HG03108 (cell line): ENCODE data around the gene TP63.
A peak's percentile ranks its signal among the peaks of the same experiment; 100 is the strongest.

Source experiments
- ATAC-seq: cut with Tn5 transposase; IDR thresholded peaks from one replicate; pipeline ENCODE4 v1.9.1; 2021; ENCODE audit warnings: moderate library complexity; ENCODE audit not compliant: unreplicated experiment

TP63 gene

GRCh38 chr3:189842681-189843602 is 211.8 kb downstream of the TP63 start:
- no peak for ATAC-seq

GRCh38 chr3:189845069-189845468 is 213.9 kb downstream of the TP63 start:
- ATAC-seq: no peak

GRCh38 chr3:189848395-189849040 is 217.3 kb downstream of the TP63 start:
- ATAC-seq: no peak

GRCh38 chr3:189849262-189849661 is 218.1 kb downstream of the TP63 start:
- no peak for ATAC-seq

GRCh38 chr3:189851682-189852081 is 220.5 kb downstream of the TP63 start:
- ATAC-seq: no peak

GRCh38 chr3:189853906-189854305 is 222.7 kb downstream of the TP63 start:
- ATAC-seq: no peak

GRCh38 chr3:189860296-189860695 is 229.1 kb downstream of the TP63 start:
- ATAC-seq: no peak

- ATAC-seq: no peak
These were observed 231.3 kb downstream of the TP63 start for GRCh38 chr3:189862385-189862998.

- ATAC-seq: no peak
These were observed 231.8 kb downstream of the TP63 start for GRCh38 chr3:189863031-189863430.

GRCh38 chr3:189868061-189868460 is 236.9 kb downstream of the TP63 start:
- ATAC-seq: no peak

- no peak for ATAC-seq
These were observed 238.0 kb downstream of the TP63 start for GRCh38 chr3:189869165-189869564.

GRCh38 chr3:189871418-189871817 is 240.2 kb downstream of the TP63 start:
- ATAC-seq: no peak

GRCh38 chr3:189883113-189883753 is 252.0 kb downstream of the TP63 start:
- ATAC-seq: peak; percentile 82

GRCh38 chr3:189890496-189890895 is 259.3 kb downstream of the TP63 start:
- ATAC-seq: no peak

- ATAC-seq: no peak
These were observed 265.3 kb downstream of the TP63 start for GRCh38 chr3:189896533-189896932.

- ATAC-seq: no peak
These were observed 266.2 kb downstream of the TP63 start for GRCh38 chr3:189897406-189897805.

- no peak for ATAC-seq
These were observed 267.5 kb downstream of the TP63 start for GRCh38 chr3:189898559-189899153.

GRCh38 chr3:189899186-189899585 is 268.0 kb downstream of the TP63 start:
- ATAC-seq: no peak

- no peak for ATAC-seq
These were observed 269.4 kb downstream of the TP63 start for GRCh38 chr3:189900578-189900977.

- ATAC-seq: no peak
These were observed 270.3 kb downstream of the TP63 start for GRCh38 chr3:189901481-189901880.
